Nephron progenitor cell (in vitro differentiated cells): Measurements from ENCODE around the gene CXCR4.
A peak's percentile ranks its signal among the peaks of the same experiment; 100 is the strongest.
"Not testable (repeated sequence)": the region's sequence is repeated elsewhere in the genome, so short reads cannot be mapped to it uniquely, and the experiment has no call there.

Experiments
- DNase-seq: peaks from one replicate; pipeline ENCODE4 v3.0.0; 2021
- H3K27ac Mint-ChIP-seq: 2 replicates; pipeline ENCODE4 v1.8.0; 2021; ENCODE audit warnings: mild to moderate bottlenecking, moderate library complexity, mixed read lengths
- H3K27me3 Mint-ChIP-seq: 2 replicates; pipeline ENCODE4 v1.8.0; 2021; ENCODE audit warnings: mild to moderate bottlenecking, low read depth, mixed read lengths; ENCODE audit not compliant: poor library complexity
- H3K36me3 Mint-ChIP-seq: 2 replicates; pipeline ENCODE4 v1.8.0; 2021; ENCODE audit warnings: low read depth, mixed read lengths
- H3K4me1 Mint-ChIP-seq: 2 replicates; pipeline ENCODE4 v1.8.0; 2021; ENCODE audit warnings: mixed read lengths
- H3K4me3 Mint-ChIP-seq: 2 replicates; pipeline ENCODE4 v1.8.0; 2021; ENCODE audit warnings: mild to moderate bottlenecking, moderate library complexity, mixed read lengths
- H3K9me3 Mint-ChIP-seq: 2 replicates; pipeline ENCODE4 v1.8.0; 2021; ENCODE audit warnings: mild to moderate bottlenecking, moderate library complexity, mixed read lengths
- CTCF ChIP-seq: fragments of 200-600 bp; sonication (generic); IDR thresholded peaks from 2 replicates; pipeline ENCODE4 v1.5.0; 2021; ENCODE audit warnings: antibody characterized with exemption

The CXCR4 gene

GRCh38 chr2:136081582-136082210, 36.3 kb downstream of the CXCR4 start:
- Mint-ChIP-seq H3K4me3 (no peak overlapping the region), H3K9me3 (peaks cover 19% of the 10 kb centered on the region), H3K4me1 (peaks cover 19% of the 10 kb centered on the region), H3K36me3 (peaks cover 5% of the 10 kb centered on the region), H3K27ac (peak overlapping the region; percentile 53), H3K27me3 (peaks cover 6% of the 10 kb centered on the region)
- no peak for TF ChIP-seq CTCF
- DNase-seq, result no peak

GRCh38 chr2:136080114-136080513, 37.8 kb downstream of the CXCR4 start:
- DNase-seq, result no peak
- H3K27me3 Mint-ChIP-seq, result peaks cover 6% of the 10 kb centered on the region
- H3K27ac Mint-ChIP-seq, result no peak overlapping the region
- no peak overlapping the region for H3K4me3 Mint-ChIP-seq
- peaks cover 5% of the 10 kb centered on the region for H3K36me3 Mint-ChIP-seq
- H3K9me3 Mint-ChIP-seq, result peaks cover 24% of the 10 kb centered on the region
- TF ChIP-seq CTCF, result no peak
- peaks cover 17% of the 10 kb centered on the region for H3K4me1 Mint-ChIP-seq

GRCh38 chr2:136077107-136077506, 40.8 kb downstream of the CXCR4 start:
- no peaks in the 10 kb centered on the region for H3K27me3 Mint-ChIP-seq
- H3K4me1 Mint-ChIP-seq, result peaks cover 22% of the 10 kb centered on the region
- peaks cover 42% of the 10 kb centered on the region for H3K9me3 Mint-ChIP-seq
- H3K36me3 Mint-ChIP-seq, result peaks cover 11% of the 10 kb centered on the region
- no peak for TF ChIP-seq CTCF
- no peak overlapping the region for H3K27ac Mint-ChIP-seq
- no peak overlapping the region for H3K4me3 Mint-ChIP-seq
- DNase-seq, result no peak

- H3K27ac Mint-ChIP-seq, result no peak overlapping the region
- peaks cover 12% of the 10 kb centered on the region for H3K4me1 Mint-ChIP-seq
- no peak overlapping the region for H3K4me3 Mint-ChIP-seq
- no peak for TF ChIP-seq CTCF
- H3K36me3 Mint-ChIP-seq, result peaks cover 26% of the 10 kb centered on the region
- DNase-seq, result no peak
- peaks cover 58% of the 10 kb centered on the region for H3K9me3 Mint-ChIP-seq
- no peaks in the 10 kb centered on the region for H3K27me3 Mint-ChIP-seq
Observed at GRCh38 chr2:136075476-136075875, 42.5 kb downstream of the CXCR4 start.

- Mint-ChIP-seq H3K4me1 (peaks cover 34% of the 10 kb centered on the region), H3K27ac (no peak overlapping the region), H3K27me3 (no peaks in the 10 kb centered on the region), H3K36me3 (peaks cover 21% of the 10 kb centered on the region), H3K4me3 (no peak overlapping the region), H3K9me3 (peaks cover 47% of the 10 kb centered on the region)
- no peak for TF ChIP-seq CTCF
- DNase-seq, result no peak
Observed at GRCh38 chr2:136072621-136073020, 45.3 kb downstream of the CXCR4 start.

GRCh38 chr2:136071887-136072286, 46.1 kb downstream of the CXCR4 start:
- not testable (repeated sequence) for H3K4me3 Mint-ChIP-seq, H3K27me3 Mint-ChIP-seq, DNase-seq
- Mint-ChIP-seq H3K9me3 (peaks cover 41% of the 10 kb centered on the region), H3K4me1 (peaks cover 41% of the 10 kb centered on the region), H3K27ac (peak overlapping the region; percentile 16), H3K36me3 (peaks cover 21% of the 10 kb centered on the region)
